CD4-positive, alpha-beta T cell treated with Interleukin-1 beta for 1 hour (primary cell): ENCODE results near the gene COL11A2.
A peak's percentile ranks its signal among the peaks of the same experiment; 100 is the strongest.

Experiments
- DNase-seq, 2 donors: peaks; one replicate each; pipeline ENCODE4 v3.0.0-alpha.2; 2020 to 2022

The COL11A2 gene

GRCh38 chr6:33206027-33206863, 14.0 kb upstream of the COL11A2 start:
- DNase-seq: no peak

- peak in 1 of 2 donors; percentile 10 for DNase-seq
Measured at GRCh38 chr6:33205191-33206026, 13.1 kb upstream of the COL11A2 start.

DNA sequence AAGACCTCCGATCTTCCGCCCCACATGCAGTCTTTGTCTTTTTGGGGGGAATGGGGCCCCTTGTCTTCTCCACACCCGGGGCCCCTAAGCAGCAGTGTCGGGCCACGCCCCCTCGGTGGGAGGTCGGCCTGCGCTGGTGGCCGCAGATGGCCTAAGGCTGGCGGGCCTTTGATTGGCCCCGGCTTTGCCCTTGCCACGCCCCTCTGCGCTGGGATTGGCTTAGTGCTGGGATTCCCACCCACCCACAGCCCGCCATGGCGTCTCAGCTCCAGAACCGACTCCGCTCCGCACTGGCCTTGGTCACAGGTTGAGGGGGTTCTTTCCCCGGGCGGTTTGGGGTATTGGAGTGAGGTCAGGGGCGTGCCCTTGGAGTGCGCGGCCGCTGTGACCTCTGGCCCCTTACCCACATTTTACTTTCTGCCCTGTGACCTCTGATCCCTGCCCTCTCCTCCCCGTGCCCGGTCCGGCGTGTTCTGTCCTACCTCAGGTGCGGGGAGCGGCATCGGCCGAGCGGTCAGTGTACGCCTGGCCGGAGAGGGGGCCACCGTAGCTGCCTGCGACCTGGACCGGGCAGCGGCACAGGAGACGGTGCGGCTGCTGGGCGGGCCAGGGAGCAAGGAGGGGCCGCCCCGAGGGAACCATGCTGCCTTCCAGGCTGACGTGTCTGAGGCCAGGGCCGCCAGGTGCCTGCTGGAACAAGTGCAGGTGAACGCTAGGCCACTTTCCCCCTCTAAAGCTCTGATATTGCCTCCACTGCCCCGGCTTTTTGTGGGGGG, 12.3 kb upstream of the COL11A2 start, which contains the start of gene HSD17B8:
TSS of gene HSD17B8 (plus strand) at position 241 of the 776 bp plus-strand sequence. CDS start at position 255, 14 bp downstream.
- DNase-seq: peak; percentile 93

DNA sequence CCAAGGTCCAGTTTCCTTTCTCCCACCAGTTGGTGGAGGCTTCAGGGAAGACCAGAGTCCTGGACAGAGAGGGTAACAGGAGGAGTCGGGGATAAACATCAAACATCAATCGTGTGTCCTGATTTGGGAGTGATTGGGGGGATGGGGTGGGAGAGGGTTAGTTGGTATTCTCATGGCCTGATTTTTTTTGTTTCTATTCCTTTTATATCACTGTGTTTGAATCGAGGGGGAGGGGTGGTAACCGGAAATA, 11.8 kb upstream of the COL11A2 start:
- no peak for DNase-seq

GRCh38 chr6:33203443-33204164, 11.3 kb upstream of the COL11A2 start:
- DNase-seq: no peak

GRCh38 chr6:33202799-33203198, 10.5 kb upstream of the COL11A2 start:
- DNase-seq: no peak

DNA sequence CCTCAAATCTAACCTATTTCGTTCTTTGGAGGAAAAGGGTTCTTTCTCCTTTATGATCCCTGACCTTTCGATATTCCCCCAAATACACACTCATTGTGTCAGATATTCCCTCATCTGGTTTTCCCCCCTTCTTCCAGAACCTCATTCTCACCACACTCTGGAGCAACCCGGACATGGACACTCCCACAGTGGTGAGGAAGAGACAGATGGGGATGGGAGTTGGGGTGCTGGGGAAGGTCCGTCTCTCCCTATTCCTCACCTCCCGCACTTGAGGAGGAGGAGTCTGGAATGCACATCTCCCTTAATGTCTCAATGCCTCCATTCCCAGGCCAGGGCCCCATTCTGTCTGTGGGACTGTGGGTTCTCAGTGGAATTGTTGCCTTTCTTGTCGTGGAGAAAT, 9.7 kb upstream of the COL11A2 start:
- no peak for DNase-seq

DNA sequence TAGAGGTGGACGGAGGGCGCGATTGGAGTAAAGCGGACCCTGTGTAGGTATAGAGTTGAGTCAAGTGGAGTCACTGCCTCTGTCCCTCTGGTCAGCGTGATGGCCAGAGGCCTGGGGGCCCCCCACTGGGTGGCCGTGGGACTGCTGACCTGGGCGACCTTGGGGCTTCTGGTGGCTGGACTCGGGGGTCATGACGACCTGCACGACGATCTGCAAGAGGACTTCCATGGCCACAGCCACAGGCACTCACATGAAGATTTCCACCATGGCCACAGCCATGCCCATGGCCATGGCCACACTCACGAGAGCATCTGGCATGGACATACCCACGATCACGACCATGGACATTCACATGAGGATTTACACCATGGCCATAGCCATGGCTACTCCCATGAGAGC, 8.9 kb upstream of the COL11A2 start:
- no peak for DNase-seq

- DNase-seq: peak; percentile 99
Measured at GRCh38 chr6:33200219-33201146, 8.2 kb upstream of the COL11A2 start, which contains the start of the genes RXRB and SLC39A7. TSS of gene RXRB (minus strand) at chr6:33200665. CDS start at chr6:33200476, 189 bp downstream. TSS of gene SLC39A7 (plus strand) at chr6:33200867. CDS start at chr6:33201246, 379 bp downstream.

DNA sequence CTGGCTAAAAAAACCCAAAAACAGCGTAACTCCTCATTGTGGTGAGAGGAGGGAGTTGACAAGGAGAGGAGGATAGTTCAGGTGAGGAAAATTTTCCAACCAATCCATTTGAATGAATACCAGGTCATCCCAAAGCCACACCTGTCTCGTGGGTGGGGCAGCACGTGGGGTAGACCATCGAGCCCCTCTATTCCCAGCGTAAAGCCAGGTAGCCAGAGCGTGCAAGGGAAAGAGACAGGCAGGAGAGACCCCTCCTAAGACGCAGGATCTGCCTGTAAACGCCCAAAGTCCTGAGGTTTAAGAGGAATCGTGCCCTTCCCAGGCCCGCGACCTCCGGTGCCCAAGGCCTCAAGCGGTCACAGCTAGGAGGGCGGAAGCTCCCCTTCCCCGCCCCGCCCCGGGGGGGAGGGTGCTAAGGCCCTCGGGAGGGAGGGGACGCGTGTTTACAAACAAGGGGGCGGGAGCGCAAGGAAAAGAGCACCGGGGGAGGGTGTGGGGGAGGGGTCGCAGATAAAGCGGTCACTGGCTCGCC, 7.5 kb upstream of the COL11A2 start:
- peak in 1 of 2 donors; percentile 72 for DNase-seq

- no peak for DNase-seq
Measured at GRCh38 chr6:33198853-33199436, 6.7 kb upstream of the COL11A2 start.

DNA sequence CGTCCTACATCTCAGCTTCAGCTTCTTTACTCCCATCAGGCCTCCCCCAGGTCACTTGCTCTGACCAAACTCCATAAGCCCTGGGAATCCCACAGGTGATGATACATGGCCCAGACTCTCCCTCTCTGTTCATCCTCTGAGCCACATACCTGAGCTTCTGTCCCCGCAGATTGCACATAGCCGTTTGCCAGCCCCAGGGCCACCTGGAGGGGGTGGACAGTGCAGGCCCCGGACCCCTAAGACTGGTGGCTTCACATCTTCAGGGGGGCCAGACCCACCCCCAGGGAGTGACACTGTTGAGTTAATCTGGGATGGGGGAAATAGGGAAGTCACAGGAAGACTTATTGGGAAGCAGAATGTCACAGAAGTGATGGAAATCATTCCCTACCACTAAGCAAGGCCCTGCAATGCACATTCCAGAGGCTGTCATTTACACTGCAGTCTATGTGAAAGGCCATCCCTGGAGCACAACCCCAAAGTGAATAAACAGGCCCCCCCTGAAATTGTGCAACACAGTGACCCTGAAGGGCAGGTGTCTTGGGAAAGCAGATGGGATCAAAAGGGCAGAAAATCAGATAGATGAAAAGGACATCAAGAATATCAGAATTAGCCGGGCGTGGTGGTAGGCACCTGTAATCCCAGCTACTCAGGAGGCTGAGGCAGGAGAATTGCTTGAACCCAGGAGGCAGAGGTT, 6.0 kb upstream of the COL11A2 start:
- DNase-seq: no peak

GRCh38 chr6:33197431-33198048, 5.3 kb upstream of the COL11A2 start:
- DNase-seq: peak; percentile 40 to 61

DNA sequence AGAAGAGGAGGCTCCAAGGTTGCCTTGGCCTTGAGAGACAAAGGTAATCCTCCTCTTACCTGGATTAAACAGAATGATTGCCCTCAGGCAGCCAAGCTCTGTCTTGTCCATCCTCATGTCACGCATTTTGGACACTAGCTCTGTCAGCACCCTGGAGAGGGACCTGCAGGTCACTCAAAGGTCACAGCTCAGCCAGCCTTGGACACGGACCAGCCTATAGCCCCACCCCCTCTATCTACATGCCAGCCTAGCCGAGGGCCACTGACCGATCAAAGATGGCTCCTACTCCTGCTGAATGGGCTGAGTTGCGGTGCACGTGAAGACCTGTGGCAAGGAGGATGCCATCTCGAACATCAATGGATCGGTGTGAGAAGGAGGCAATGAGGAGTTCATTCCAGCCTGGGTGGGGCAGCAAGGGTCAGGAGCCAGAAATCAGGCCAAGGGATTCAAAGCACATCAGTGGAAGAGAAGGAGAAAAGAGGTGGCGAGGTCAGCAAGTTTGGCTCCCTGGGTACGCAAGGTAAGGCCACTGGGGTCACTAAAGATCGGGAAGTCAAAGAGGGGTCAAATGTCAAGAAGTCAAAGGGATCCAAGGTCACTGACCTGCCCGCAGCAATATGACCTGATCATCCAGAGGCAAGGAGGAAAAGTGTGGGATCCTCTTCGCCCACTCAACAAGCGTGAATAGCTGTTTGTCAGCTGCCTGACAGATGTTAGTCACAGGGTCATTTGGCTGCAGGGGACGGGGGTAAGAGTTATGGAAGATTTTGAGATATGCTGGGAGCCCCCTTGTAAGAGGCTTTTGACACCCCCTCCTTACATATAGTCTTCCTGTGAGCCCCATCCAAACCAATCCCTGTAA, 3.3 kb upstream of the COL11A2 start:
- DNase-seq: no peak

DNA sequence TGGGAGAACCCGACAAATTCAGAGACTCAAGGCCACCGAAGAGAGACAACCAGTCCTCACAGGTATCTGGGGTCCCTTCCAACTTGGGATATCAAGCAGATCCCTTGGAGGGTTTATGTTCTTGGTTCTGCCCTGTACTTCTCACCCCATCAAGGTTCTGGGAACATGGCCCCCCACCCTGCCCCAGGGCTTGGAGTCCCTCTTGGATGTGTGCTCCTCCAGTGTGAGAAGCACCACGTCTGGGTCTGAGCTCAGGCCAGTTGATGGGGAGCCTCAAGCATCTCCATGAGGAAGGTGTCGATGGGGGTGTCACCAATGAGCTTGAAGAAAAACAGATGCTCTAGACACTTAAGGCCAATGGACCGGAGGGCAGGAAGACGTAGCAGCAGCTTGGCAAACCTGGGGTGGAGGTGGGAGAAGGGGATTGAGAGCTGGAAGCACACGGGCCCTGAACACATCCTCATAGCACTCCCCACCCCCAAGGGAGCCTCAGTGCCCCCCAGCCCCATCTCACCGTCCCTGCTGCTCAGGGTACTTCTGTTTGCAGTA, 2.2 kb upstream of the COL11A2 start:
- DNase-seq: no peak

- no peak for DNase-seq
Measured at GRCh38 chr6:33193619-33194018, 1.4 kb upstream of the COL11A2 start.

GRCh38 chr6:33192671-33193602, 670 bp upstream of the COL11A2 start:
- peak; percentile 29 to 37 for DNase-seq
